ENCODE measurements around the gene ATP2A2. TPM values are rescaled to one million over a fixed set of nuclear protein-coding genes. Genes with fewer than 3 reads are reported as not detected.

The ATP2A2 gene
- total RNA-seq, 4 donors from 2014 or later = 128 to 185 (median 178) TPM

- H3K27ac ChIP-seq = peak overlapping the region; percentile 39 to 69 (median 65)
- H3K36me3 ChIP-seq = no peaks in the 10 kb centered on the region
- no peak for DNase-seq
- TF ChIP-seq CTCF (IDR thresholded peaks at IDR 0.05) = no peak
- TF ChIP-seq POLR2A (IDR thresholded peaks at IDR 0.05) = no peak
- no peak for TF ChIP-seq EP300 (IDR thresholded peaks at IDR 0.05; ENCODE audit: low read depth)
- TF ChIP-seq POLR2AphosphoS5 (IDR thresholded peaks at IDR 0.05) = no peak
- WGBS, 2 donors (ENCODE audit: low coverage in 1 of 2) = 58% methylated on average over 8 of the region's 8 CpGs; no CpG with 5 or more reads in 1 of the 2 donors
- no peaks in the 10 kb centered on the region for H3K27me3 ChIP-seq
- in situ Hi-C loops (cut with MboI; ENCODE audit: low pct_ligation_motif_present in 1 of 4, low pct_unique_long_range_greater_than_20kb in 1 of 4, low sequenced_read_pairs in 3 of 4) (no loop called here), intact Hi-C loops (cut with DNase I; ENCODE audit: low total_unique reads) (no loop called here)
- peaks cover 11 to 35% (median 22%) of the 10 kb centered on the region in 4 donors for H3K4me1 ChIP-seq
- H3K9me3 ChIP-seq = no peaks in the 10 kb centered on the region
- no peak overlapping the region for H3K4me3 ChIP-seq
These were observed 11.4 kb upstream of the ATP2A2 start for GRCh38 chr12:110269622-110270124.

- TF ChIP-seq POLR2AphosphoS5 (IDR thresholded peaks at IDR 0.05) (peak in 1 of 3 donors; percentile 51), POLR2A (IDR thresholded peaks at IDR 0.05) (no peak), EP300 (IDR thresholded peaks at IDR 0.05; ENCODE audit: low read depth) (no peak), CTCF (IDR thresholded peaks at IDR 0.05) (no peak)
- Histone ChIP-seq H3K9me3 (no peaks in the 10 kb centered on the region), H3K27ac (peak overlapping the region; percentile 39 to 69 (median 65)), H3K4me1 (peaks cover 11 to 35% (median 22%) of the 10 kb centered on the region in 4 donors), H3K4me3 (no peak overlapping the region), H3K27me3 (no peaks in the 10 kb centered on the region), H3K36me3 (no peaks in the 10 kb centered on the region)
- intact Hi-C loops (cut with DNase I; ENCODE audit: low total_unique reads) = no loop called here
- in situ Hi-C loops (cut with MboI; ENCODE audit: low pct_ligation_motif_present in 1 of 4, low pct_unique_long_range_greater_than_20kb in 1 of 4, low sequenced_read_pairs in 3 of 4) = no loop called here
- 56 to 60% methylated on average over 2 to 5 of the region's 5 CpGs for WGBS, 2 donors (ENCODE audit: low coverage in 1 of 2)
- no peak for DNase-seq
These were observed 10.7 kb upstream of the ATP2A2 start for GRCh38 chr12:110270125-110270962.

GRCh38 chr12:110271015-110271414 is 10.0 kb upstream of the ATP2A2 start:
- Histone ChIP-seq H3K4me3 (no peak overlapping the region), H3K4me1 (peaks cover 11 to 35% (median 22%) of the 10 kb centered on the region in 4 donors), H3K27ac (peak overlapping the region; percentile 39 to 69 (median 65)), H3K27me3 (no peaks in the 10 kb centered on the region), H3K36me3 (no peaks in the 10 kb centered on the region), H3K9me3 (no peaks in the 10 kb centered on the region)
- no peak for DNase-seq
- in situ Hi-C loops (cut with MboI; ENCODE audit: low pct_ligation_motif_present in 1 of 4, low pct_unique_long_range_greater_than_20kb in 1 of 4, low sequenced_read_pairs in 3 of 4) = no loop called here
- intact Hi-C loops (cut with DNase I; ENCODE audit: low total_unique reads) = no loop called here
- TF ChIP-seq POLR2A (IDR thresholded peaks at IDR 0.05) = no peak
- TF ChIP-seq EP300 (IDR thresholded peaks at IDR 0.05; ENCODE audit: low read depth) = no peak
- TF ChIP-seq POLR2AphosphoS5 (IDR thresholded peaks at IDR 0.05) = no peak
- TF ChIP-seq CTCF (IDR thresholded peaks at IDR 0.05) = no peak
- 39 to 50% methylated on average over 2 of the region's 2 CpGs for WGBS, 2 donors (ENCODE audit: low coverage in 1 of 2)

- TF ChIP-seq POLR2AphosphoS5 (IDR thresholded peaks at IDR 0.05) (no peak), EP300 (IDR thresholded peaks at IDR 0.05; ENCODE audit: low read depth) (no peak), POLR2A (IDR thresholded peaks at IDR 0.05) (no peak), CTCF (IDR thresholded peaks at IDR 0.05) (no peak)
- H3K36me3 ChIP-seq = no peaks in the 10 kb centered on the region
These were observed 3.4 kb upstream of the ATP2A2 start for GRCh38 chr12:110277530-110278254.

More at GRCh38 chr12:110277530-110278254, 3.4 kb upstream of the ATP2A2 start:
- H3K27me3 ChIP-seq = no peaks in the 10 kb centered on the region
- H3K27ac ChIP-seq = no peak overlapping the region
- H3K4me1 ChIP-seq = peaks cover 0 to 12% (median 5%) of the 10 kb centered on the region in 4 donors
- no peaks in the 10 kb centered on the region for H3K9me3 ChIP-seq
- DNase-seq = no peak
- in situ Hi-C loops (cut with MboI; ENCODE audit: low pct_ligation_motif_present in 1 of 4, low pct_unique_long_range_greater_than_20kb in 1 of 4, low sequenced_read_pairs in 3 of 4) (no loop called here), intact Hi-C loops (cut with DNase I; ENCODE audit: low total_unique reads) (no loop called here)
- WGBS, 2 donors (ENCODE audit: low coverage in 1 of 2) = 73 to 77% methylated on average over 2 of the region's 2 CpGs
- H3K4me3 ChIP-seq = no peak overlapping the region
